HEK293T (cell line): ENCODE measurements around the gene UBA7.

ENCODE experiments used
- CTCF ChIA-PET: fragments of 350-600 bp; formaldehyde crosslinking; extraction: SDS; loops from one replicate; lab custom pipeline; 2021; ENCODE audit warnings: antibody characterized with exemption, inconsistent platforms; lab: Yijun Ruan, JAX
- POLR2A ChIA-PET: fragments of 350-600 bp; formaldehyde crosslinking; extraction: SDS; loops from one replicate; lab custom pipeline; 2020; ENCODE audit warnings: antibody characterized with exemption, inconsistent platforms; lab: Yijun Ruan, JAX
- DNase-seq: peaks from one replicate; pipeline ENCODE4 v3.0.0; 2012; ENCODE audit warnings: mixed read lengths; ENCODE audit errors: extremely low spot score
- ARNT ChIP-seq: fragments of 450-650 bp; IDR thresholded peaks from 2 replicates; pipeline ENCODE4 v1.6.1; 2017; ENCODE audit warnings: mild to moderate bottlenecking
- BHLHE40 ChIP-seq: fragments of 450-650 bp; IDR thresholded peaks from 2 replicates; pipeline ENCODE4 v1.6.1; 2016; ENCODE audit warnings: mild to moderate bottlenecking, moderate library complexity, borderline replicate concordance
- CTBP1 ChIP-seq: fragments of 450-650 bp; IDR thresholded peaks from 2 replicates; pipeline ENCODE4 v1.6.1; 2016; ENCODE audit warnings: borderline replicate concordance
- ELF4 ChIP-seq: fragments of 450-650 bp; IDR thresholded peaks from 2 replicates; pipeline ENCODE4 v1.6.1; 2017; ENCODE audit warnings: antibody characterized with exemption
- FOXA1 ChIP-seq: fragments of 450-650 bp; IDR thresholded peaks from 2 replicates; pipeline ENCODE4 v1.6.1; 2016; ENCODE audit warnings: mild to moderate bottlenecking
- FOXK2 ChIP-seq: fragments of 450-650 bp; IDR thresholded peaks from 2 replicates; pipeline ENCODE4 v1.6.1; 2016; ENCODE audit warnings: mild to moderate bottlenecking
- FOXM1 ChIP-seq: fragments of 450-650 bp; IDR thresholded peaks from 2 replicates; pipeline ENCODE4 v1.6.1; 2017; ENCODE audit warnings: mild to moderate bottlenecking, borderline replicate concordance
- HDGF ChIP-seq: fragments of 450-650 bp; IDR thresholded peaks from 2 replicates; pipeline ENCODE4 v1.6.1; 2017; ENCODE audit warnings: antibody characterized with exemption, borderline replicate concordance
- L3MBTL2 ChIP-seq: fragments of 450-650 bp; conservative IDR thresholded peaks from 2 replicates; pipeline ENCODE4 v1.6.1; 2016; ENCODE audit warnings: mild to moderate bottlenecking
- LEF1 ChIP-seq: fragments of 450-650 bp; IDR thresholded peaks from 2 replicates; pipeline ENCODE4 v1.6.1; 2017; ENCODE audit warnings: mild to moderate bottlenecking, borderline replicate concordance
- NFRKB ChIP-seq: fragments of 450-650 bp; IDR thresholded peaks from 2 replicates; pipeline ENCODE4 v1.6.1; 2016; ENCODE audit warnings: mild to moderate bottlenecking, moderate library complexity
- SP1 ChIP-seq: fragments of 450-650 bp; IDR thresholded peaks from 2 replicates; pipeline ENCODE4 v1.6.1; 2017
- SUZ12 ChIP-seq: fragments of 450-650 bp; IDR thresholded peaks from 2 replicates; pipeline ENCODE4 v1.6.1; 2016; ENCODE audit warnings: mild to moderate bottlenecking
- TARDBP ChIP-seq: fragments of 450-650 bp; IDR thresholded peaks from 2 replicates; pipeline ENCODE4 v1.6.1; 2016
- ZNF384 ChIP-seq: fragments of 450-650 bp; IDR thresholded peaks from 2 replicates; pipeline ENCODE4 v1.6.1; 2016
- TF ChIP-seq, protein P1 (sequence below): fragments of 450-650 bp; IDR thresholded peaks from 2 replicates; pipeline ENCODE4 v1.6.1; 2016

UBA7 gene, protein sequence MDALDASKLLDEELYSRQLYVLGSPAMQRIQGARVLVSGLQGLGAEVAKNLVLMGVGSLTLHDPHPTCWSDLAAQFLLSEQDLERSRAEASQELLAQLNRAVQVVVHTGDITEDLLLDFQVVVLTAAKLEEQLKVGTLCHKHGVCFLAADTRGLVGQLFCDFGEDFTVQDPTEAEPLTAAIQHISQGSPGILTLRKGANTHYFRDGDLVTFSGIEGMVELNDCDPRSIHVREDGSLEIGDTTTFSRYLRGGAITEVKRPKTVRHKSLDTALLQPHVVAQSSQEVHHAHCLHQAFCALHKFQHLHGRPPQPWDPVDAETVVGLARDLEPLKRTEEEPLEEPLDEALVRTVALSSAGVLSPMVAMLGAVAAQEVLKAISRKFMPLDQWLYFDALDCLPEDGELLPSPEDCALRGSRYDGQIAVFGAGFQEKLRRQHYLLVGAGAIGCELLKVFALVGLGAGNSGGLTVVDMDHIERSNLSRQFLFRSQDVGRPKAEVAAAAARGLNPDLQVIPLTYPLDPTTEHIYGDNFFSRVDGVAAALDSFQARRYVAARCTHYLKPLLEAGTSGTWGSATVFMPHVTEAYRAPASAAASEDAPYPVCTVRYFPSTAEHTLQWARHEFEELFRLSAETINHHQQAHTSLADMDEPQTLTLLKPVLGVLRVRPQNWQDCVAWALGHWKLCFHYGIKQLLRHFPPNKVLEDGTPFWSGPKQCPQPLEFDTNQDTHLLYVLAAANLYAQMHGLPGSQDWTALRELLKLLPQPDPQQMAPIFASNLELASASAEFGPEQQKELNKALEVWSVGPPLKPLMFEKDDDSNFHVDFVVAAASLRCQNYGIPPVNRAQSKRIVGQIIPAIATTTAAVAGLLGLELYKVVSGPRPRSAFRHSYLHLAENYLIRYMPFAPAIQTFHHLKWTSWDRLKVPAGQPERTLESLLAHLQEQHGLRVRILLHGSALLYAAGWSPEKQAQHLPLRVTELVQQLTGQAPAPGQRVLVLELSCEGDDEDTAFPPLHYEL

GRCh38 chr3:49813497-49814174 lies at the start of gene UBA7:
Gene UBA7 (minus strand): TSS chr3:49813953. CDS start chr3:49813787, 166 bp downstream.
- POLR2A ChIA-PET: interaction anchor here (3.0 kb wide), 1 partner anchor 11 kb away, joined by 9 read pairs; the partner anchor contains the start of gene INKA1
- TF ChIP-seq ARNT (no peak), LEF1 (no peak), HDGF (no peak), SP1 (no peak), FOXM1 (no peak), FOXK2 (no peak), BHLHE40 (no peak), FOXA1 (no peak), ELF4 (no peak), NFRKB (no peak), TARDBP (no peak)
- TF ChIP-seq, protein P1, sequence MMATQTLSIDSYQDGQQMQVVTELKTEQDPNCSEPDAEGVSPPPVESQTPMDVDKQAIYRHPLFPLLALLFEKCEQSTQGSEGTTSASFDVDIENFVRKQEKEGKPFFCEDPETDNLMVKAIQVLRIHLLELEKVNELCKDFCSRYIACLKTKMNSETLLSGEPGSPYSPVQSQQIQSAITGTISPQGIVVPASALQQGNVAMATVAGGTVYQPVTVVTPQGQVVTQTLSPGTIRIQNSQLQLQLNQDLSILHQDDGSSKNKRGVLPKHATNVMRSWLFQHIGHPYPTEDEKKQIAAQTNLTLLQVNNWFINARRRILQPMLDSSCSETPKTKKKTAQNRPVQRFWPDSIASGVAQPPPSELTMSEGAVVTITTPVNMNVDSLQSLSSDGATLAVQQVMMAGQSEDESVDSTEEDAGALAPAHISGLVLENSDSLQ: no peak
- DNase-seq: no peak
- CTCF ChIA-PET: no interaction called here

- CTCF ChIA-PET: no interaction called here
- TF ChIP-seq FOXK2 (no peak), FOXA1 (no peak), ELF4 (no peak), SP1 (no peak), HDGF (no peak), LEF1 (no peak), TARDBP (no peak), CTBP1 (no peak), L3MBTL2 (no peak), FOXM1 (no peak), BHLHE40 (no peak), ZNF384 (no peak), NFRKB (no peak), ARNT (no peak), SUZ12 (no peak)
- TF ChIP-seq, protein P1: no peak
- POLR2A ChIA-PET: no interaction called here
- no peak for DNase-seq
Measured at GRCh38 chr3:49859576-49860305, 46.0 kb upstream of the UBA7 start.

- DNase-seq: peak; percentile 99
- ChIA-PET CTCF (interaction anchor here (0.5 to 1.3 kb wide), 3 partner anchors 17 to 167 kb away, joined by 3 to 8 read pairs (median 3); no protein-coding TSS in a partner anchor), POLR2A (interaction anchor here (0.7 to 4.7 kb wide), 6 partner anchors 11 to 136 kb away, joined by 3 to 41 read pairs (median 4); partner anchors contain the start of gene CAMKV)
- TF ChIP-seq ARNT: no peak
- TF ChIP-seq ELF4: peak; percentile 71
- no peak for TF ChIP-seq FOXM1
- no peak for TF ChIP-seq TARDBP
- no peak for TF ChIP-seq NFRKB
- peak; percentile 95 for TF ChIP-seq L3MBTL2
Measured at GRCh38 chr3:49856181-49857005, 42.6 kb upstream of the UBA7 start, which contains the start of gene TRAIP. Gene TRAIP (minus strand): TSS chr3:49856564. CDS start chr3:49856453, 111 bp downstream.

GRCh38 chr3:49855662-49856061 lies 41.9 kb upstream of the UBA7 start:
- ChIA-PET POLR2A (interaction anchor here (0.7 to 4.7 kb wide), 4 partner anchors 12 to 72 kb away, joined by 3 to 41 read pairs (median 4); partner anchors contain the start of gene CAMKV), CTCF (interaction anchor here (0.9 kb wide), 1 partner anchor 53 kb away, joined by 3 read pairs; no protein-coding TSS in a partner anchor)
- no peak for DNase-seq
- TF ChIP-seq NFRKB (no peak), SP1 (no peak), CTBP1 (no peak), ELF4 (no peak), L3MBTL2 (no peak), ARNT (no peak), LEF1 (no peak), SUZ12 (no peak)
